Adipocyte (in vitro differentiated cells): ENCODE measurements around the gene ADO.

Experiments used
- DNase-seq: peaks from one replicate; pipeline ENCODE4 v3.0.0-alpha.2; 2015; ENCODE audit warnings: low read depth
- H3K27me3 ChIP-seq: replicated peaks from 2 replicates; pipeline ENCODE4 v1.7.0; 2013; ENCODE audit warnings: mild to moderate bottlenecking, low read length, moderate library complexity; ENCODE audit not compliant: control insufficient read depth, insufficient read depth
- H3K36me3 ChIP-seq: 2 replicates; pipeline ENCODE4 v1.7.0; 2013; ENCODE audit warnings: low read length, mild to moderate bottlenecking, moderate library complexity; ENCODE audit not compliant: control insufficient read depth, insufficient read depth, severe bottlenecking
- H3K4me1 ChIP-seq: 2 replicates; pipeline ENCODE4 v1.7.0; 2013; ENCODE audit warnings: mild to moderate bottlenecking, low read length, moderate library complexity; ENCODE audit not compliant: control insufficient read depth, insufficient read depth
- H3K4me3 ChIP-seq: 2 replicates; pipeline ENCODE4 v1.7.0; 2013; ENCODE audit warnings: mild to moderate bottlenecking, low read length, moderate library complexity
- H3K9ac ChIP-seq: 2 replicates; pipeline ENCODE4 v1.7.0; 2013; ENCODE audit warnings: mild to moderate bottlenecking, low read length, moderate library complexity
- H3K9me3 ChIP-seq: 2 replicates; pipeline ENCODE4 v1.7.0; 2013; ENCODE audit warnings: mild to moderate bottlenecking, low read length, moderate library complexity; ENCODE audit not compliant: control insufficient read depth

The ADO gene

GRCh38 chr10:62795100-62795499 lies 9.4 kb upstream of the ADO start:
- no peak overlapping the region for H3K4me3 ChIP-seq
- no peak for DNase-seq
- no peaks in the 10 kb centered on the region for H3K27me3 ChIP-seq
- H3K36me3 ChIP-seq = no peaks in the 10 kb centered on the region
- H3K4me1 ChIP-seq = peaks cover 7% of the 10 kb centered on the region
- H3K9ac ChIP-seq = no peak overlapping the region
- H3K9me3 ChIP-seq = no peaks in the 10 kb centered on the region

- H3K9ac ChIP-seq = no peak overlapping the region
- no peaks in the 10 kb centered on the region for H3K27me3 ChIP-seq
- no peaks in the 10 kb centered on the region for H3K9me3 ChIP-seq
- no peak for DNase-seq
- peaks cover 7% of the 10 kb centered on the region for H3K4me1 ChIP-seq
- H3K4me3 ChIP-seq = no peak overlapping the region
- H3K36me3 ChIP-seq = no peaks in the 10 kb centered on the region
Measured at GRCh38 chr10:62795762-62796161, 8.8 kb upstream of the ADO start.

- Histone ChIP-seq H3K9me3 (no peaks in the 10 kb centered on the region), H3K4me1 (peaks cover 7% of the 10 kb centered on the region), H3K27me3 (no peaks in the 10 kb centered on the region), H3K4me3 (no peak overlapping the region), H3K36me3 (no peaks in the 10 kb centered on the region), H3K9ac (no peak overlapping the region)
- DNase-seq = no peak
Measured at GRCh38 chr10:62796896-62797295, 7.6 kb upstream of the ADO start.

GRCh38 chr10:62801871-62802270 lies 2.6 kb upstream of the ADO start:
- no peak overlapping the region for H3K9ac ChIP-seq
- H3K9me3 ChIP-seq = no peaks in the 10 kb centered on the region
- peaks cover 20% of the 10 kb centered on the region for H3K4me1 ChIP-seq

GRCh38 chr10:62803724-62804355 lies 680 bp upstream of the ADO start:
- DNase-seq = no peak
- Histone ChIP-seq H3K4me1 (peaks cover 35% of the 10 kb centered on the region), H3K9me3 (no peaks in the 10 kb centered on the region)

More at GRCh38 chr10:62801871-62802270, 2.6 kb upstream of the ADO start:
- no peaks in the 10 kb centered on the region for H3K36me3 ChIP-seq
- DNase-seq = no peak
- H3K4me3 ChIP-seq = no peak overlapping the region
- H3K27me3 ChIP-seq = no peaks in the 10 kb centered on the region

GRCh38 chr10:62805231-62806099 lies 945 bp downstream of the ADO start:
- Histone ChIP-seq H3K36me3 (no peaks in the 10 kb centered on the region), H3K4me3 (peak overlapping the region; percentile 98), H3K4me1 (peaks cover 39% of the 10 kb centered on the region), H3K9me3 (no peaks in the 10 kb centered on the region), H3K9ac (peak overlapping the region; percentile 93), H3K27me3 (no peaks in the 10 kb centered on the region)
- DNase-seq = peak; percentile 80

More at GRCh38 chr10:62803724-62804355, 680 bp upstream of the ADO start:
- no peaks in the 10 kb centered on the region for H3K27me3 ChIP-seq
- H3K9ac ChIP-seq = peak overlapping the region; percentile 93
- H3K36me3 ChIP-seq = no peaks in the 10 kb centered on the region
- H3K4me3 ChIP-seq = peak overlapping the region; percentile 98

- DNase-seq = peak; percentile 20
- H3K4me1 ChIP-seq = peaks cover 39% of the 10 kb centered on the region
- peak overlapping the region; percentile 98 for H3K4me3 ChIP-seq
- no peaks in the 10 kb centered on the region for H3K27me3 ChIP-seq
- H3K36me3 ChIP-seq = no peaks in the 10 kb centered on the region
- H3K9me3 ChIP-seq = no peaks in the 10 kb centered on the region
- H3K9ac ChIP-seq = peak overlapping the region; percentile 93
Measured at GRCh38 chr10:62806251-62806650, 1.7 kb downstream of the ADO start.

- Histone ChIP-seq H3K9ac (no peak overlapping the region), H3K4me3 (no peak overlapping the region), H3K9me3 (no peaks in the 10 kb centered on the region), H3K4me1 (peaks cover 32% of the 10 kb centered on the region), H3K27me3 (no peaks in the 10 kb centered on the region), H3K36me3 (no peaks in the 10 kb centered on the region)
- no peak for DNase-seq
Measured at GRCh38 chr10:62810156-62810902, 5.8 kb downstream of the ADO start.

GRCh38 chr10:62811159-62811875 lies 6.8 kb downstream of the ADO start:
- Histone ChIP-seq H3K4me3 (no peak overlapping the region), H3K9me3 (no peaks in the 10 kb centered on the region), H3K27me3 (no peaks in the 10 kb centered on the region), H3K9ac (no peak overlapping the region), H3K4me1 (peaks cover 36% of the 10 kb centered on the region), H3K36me3 (no peaks in the 10 kb centered on the region)
- no peak for DNase-seq

- no peak overlapping the region for H3K4me3 ChIP-seq
- DNase-seq = no peak
Measured at GRCh38 chr10:62812672-62813439, 8.3 kb downstream of the ADO start.

More at GRCh38 chr10:62812672-62813439, 8.3 kb downstream of the ADO start:
- Histone ChIP-seq H3K9ac (no peak overlapping the region), H3K27me3 (no peaks in the 10 kb centered on the region), H3K4me1 (peaks cover 24% of the 10 kb centered on the region), H3K9me3 (no peaks in the 10 kb centered on the region), H3K36me3 (no peaks in the 10 kb centered on the region)
